ENCODE results near the gene TREH. TPM values are rescaled to one million over a fixed set of nuclear protein-coding genes. Genes with fewer than 3 reads are reported as not detected.
"Not testable (repeated sequence)": the region's sequence is repeated elsewhere in the genome, so short reads cannot be mapped to it uniquely, and the experiment has no call there.

The TREH gene
- total RNA-seq, result not detected
- polyA plus RNA-seq (ENCODE audit: insufficient read length in 6 of 6), result under 1 TPM in 5 of 6 donors, not detected in 1; 0.20 to 0.42 (median 0.24) TPM
- long read RNA-seq, donor 1, result 0 reads
- long read RNA-seq, donor 2, partial matches to known transcripts, result 30 of 30 reads
- long read RNA-seq, donor 2, other reads (novel, unspliced or antisense), result 0 of 30 reads
- long read RNA-seq, donor 3, result 0 reads
- long read RNA-seq, donor 4, result 0 reads
- long read RNA-seq, donor 5, partial matches to known transcripts, result 84 of 91 reads
- long read RNA-seq, donor 5, other reads (novel, unspliced or antisense), result 7 of 91 reads
- long read RNA-seq, donor 6, result 0 reads
- long read RNA-seq, donor 7, result 0 reads
- long read RNA-seq, donor 8, result 0 reads
- long read RNA-seq, donor 9, result 0 reads
- long read RNA-seq, donor 10, result 0 reads
- long read RNA-seq, donor 11, result 0 reads
- long read RNA-seq, donor 12, result 0 reads

DNA sequence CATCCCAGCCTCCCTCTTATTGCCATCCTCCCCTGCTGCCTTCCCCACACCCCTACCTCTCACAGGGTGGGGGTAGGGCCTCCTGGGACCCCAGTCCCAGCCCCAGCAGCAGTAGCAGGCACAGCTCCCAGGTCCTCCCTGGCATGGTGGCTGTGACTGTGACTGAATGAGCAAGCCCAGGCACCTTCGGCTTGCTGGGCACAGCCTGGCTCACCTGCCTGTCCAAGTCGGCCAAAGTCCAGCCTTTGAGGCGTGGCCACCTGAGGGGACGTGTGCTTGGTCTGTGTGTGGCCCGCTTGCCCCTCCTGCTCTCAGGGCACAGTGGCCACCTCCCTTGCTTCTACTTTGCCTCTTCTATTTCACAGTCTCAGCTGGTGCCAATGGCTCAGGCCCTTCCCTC lies at the start of gene TREH:
Gene TREH, minus strand, starts transcription at position 168 of the 400 bp plus-strand sequence. Its CDS starts 23 bp downstream, at position 145.
- Histone ChIP-seq H3K27me3 (no peaks in the 10 kb centered on the region), H3K27ac (no peak within 1 kb of the TSS), H3K9me3 (no peaks in the 10 kb centered on the region), H3K4me1 (no peaks in the 10 kb centered on the region), H3K36me3 (no peaks in the 10 kb centered on the region), H3K4me3 (no peak within 1 kb of the TSS)
- DNase-seq, result no peak
- no peak for TF ChIP-seq CTCF (IDR thresholded peaks at IDR 0.05)
- ATAC-seq, result peak; percentile 26
- intact Hi-C loops (cut with DNase I), result no loop called here

GRCh38 chr11:118728112-118728511 lies 48.7 kb upstream of the TREH start:
- H3K9me3 ChIP-seq; H3K27me3 ChIP-seq; intact Hi-C loops (cut with DNase I); ATAC-seq; H3K4me1 ChIP-seq; H3K4me3 ChIP-seq; H3K36me3 ChIP-seq; DNase-seq; H3K27ac ChIP-seq: not testable (repeated sequence)

DNA sequence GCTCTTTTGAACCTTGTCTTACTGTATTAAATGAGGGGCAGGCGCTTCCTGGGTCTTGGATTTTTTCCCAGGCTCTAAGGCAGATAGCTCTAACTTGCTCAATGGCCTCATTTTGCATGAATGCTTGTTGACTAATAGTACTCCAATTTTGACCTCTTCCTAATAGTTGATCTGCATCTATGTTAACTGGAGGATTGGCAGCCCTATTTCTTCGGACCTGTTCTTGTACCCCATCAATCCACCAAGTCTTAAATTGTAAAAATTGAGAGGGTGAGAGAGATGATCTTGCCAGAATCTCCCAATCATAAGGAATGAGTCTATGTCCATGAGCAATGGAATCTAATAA lies 48.2 kb upstream of the TREH start:
- DNase-seq; ATAC-seq; intact Hi-C loops (cut with DNase I); H3K9me3 ChIP-seq; H3K4me3 ChIP-seq; H3K27me3 ChIP-seq; H3K36me3 ChIP-seq; H3K4me1 ChIP-seq; H3K27ac ChIP-seq: not testable (repeated sequence)

GRCh38 chr11:118727001-118727720 lies 47.7 kb upstream of the TREH start:
- H3K4me1 ChIP-seq; H3K27me3 ChIP-seq; ATAC-seq; DNase-seq; H3K9me3 ChIP-seq; H3K36me3 ChIP-seq; H3K4me3 ChIP-seq; intact Hi-C loops (cut with DNase I); H3K27ac ChIP-seq: not testable (repeated sequence)

DNA sequence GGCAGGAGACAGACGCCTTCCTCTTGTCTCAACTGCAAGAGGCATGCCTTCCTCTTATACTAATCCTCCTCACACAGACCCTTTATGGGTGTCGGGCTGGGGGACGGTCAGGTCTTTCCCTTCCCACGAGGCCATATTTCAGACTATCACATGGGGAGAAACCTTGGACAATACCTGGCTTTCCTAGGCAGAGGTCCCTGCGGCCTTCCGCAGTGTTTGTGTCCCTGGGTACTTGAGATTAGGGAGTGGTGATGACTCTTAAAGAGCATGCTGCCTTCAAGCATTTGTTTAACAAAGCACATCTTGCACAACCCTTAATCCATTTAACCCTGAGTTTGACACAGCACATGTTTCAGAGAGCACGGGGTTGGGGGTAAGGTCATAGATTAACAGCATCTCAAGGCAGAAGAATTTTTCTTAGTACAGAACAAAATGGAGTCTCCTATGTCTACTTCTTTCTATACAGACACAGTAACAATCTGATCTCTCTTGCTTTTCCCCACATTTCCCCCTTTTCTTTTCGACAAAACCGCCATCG lies 42.1 kb upstream of the TREH start:
- peak; percentile 54 for ATAC-seq
- H3K4me3 ChIP-seq; H3K36me3 ChIP-seq; H3K27ac ChIP-seq; intact Hi-C loops (cut with DNase I); H3K4me1 ChIP-seq; DNase-seq; H3K27me3 ChIP-seq; H3K9me3 ChIP-seq: not testable (repeated sequence)

DNA sequence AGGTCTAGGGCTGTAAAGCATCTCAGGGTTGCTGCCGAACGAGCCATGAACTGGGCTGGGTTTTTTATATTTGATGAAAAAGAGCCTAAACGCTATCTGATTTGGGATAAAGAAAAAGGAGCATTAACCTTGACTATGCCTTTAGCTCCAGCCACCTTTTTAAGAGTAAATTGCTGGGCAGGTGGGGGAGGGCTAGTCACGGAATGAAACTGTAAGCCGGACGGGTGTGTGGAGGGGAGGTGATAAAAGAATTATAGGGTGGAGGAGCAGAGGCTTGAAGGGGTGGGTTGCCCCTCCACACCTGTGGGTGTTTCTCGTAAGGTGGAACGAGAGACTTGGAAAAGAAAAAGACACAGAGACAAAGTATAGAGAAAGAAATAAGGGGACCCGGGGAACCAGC lies 41.3 kb upstream of the TREH start:
- H3K4me1 ChIP-seq; H3K9me3 ChIP-seq; H3K27me3 ChIP-seq; H3K36me3 ChIP-seq; intact Hi-C loops (cut with DNase I); DNase-seq: not testable (repeated sequence)
- ATAC-seq, result peak; percentile 79
- Histone ChIP-seq H3K27ac (peak overlapping the region in 1 of 2 donors; percentile 28), H3K4me3 (peak overlapping the region in 1 of 2 donors; percentile 29)

- intact Hi-C loops (cut with DNase I); H3K36me3 ChIP-seq; ATAC-seq; H3K4me1 ChIP-seq; DNase-seq; H3K27me3 ChIP-seq; H3K9me3 ChIP-seq: not testable (repeated sequence)
- Histone ChIP-seq H3K27ac (peak overlapping the region in 1 of 2 donors; percentile 28), H3K4me3 (peak overlapping the region in 1 of 2 donors; percentile 29)
These were observed 40.6 kb upstream of the TREH start for GRCh38 chr11:118720078-118720477.

- peak overlapping the region; percentile 8 to 26 for H3K27ac ChIP-seq
- DNase-seq; H3K36me3 ChIP-seq; H3K4me3 ChIP-seq; H3K27me3 ChIP-seq; intact Hi-C loops (cut with DNase I); H3K9me3 ChIP-seq; ATAC-seq; H3K4me1 ChIP-seq: not testable (repeated sequence)
These were observed 39.1 kb upstream of the TREH start for GRCh38 chr11:118718562-118718961.

- H3K36me3 ChIP-seq; H3K27ac ChIP-seq; DNase-seq; ATAC-seq; H3K4me3 ChIP-seq; H3K4me1 ChIP-seq; intact Hi-C loops (cut with DNase I); H3K9me3 ChIP-seq; H3K27me3 ChIP-seq: not testable (repeated sequence)
These were observed 38.3 kb upstream of the TREH start for GRCh38 chr11:118717733-118718132.

- H3K27ac ChIP-seq; ATAC-seq; DNase-seq; H3K4me3 ChIP-seq; H3K9me3 ChIP-seq; H3K4me1 ChIP-seq; H3K36me3 ChIP-seq; intact Hi-C loops (cut with DNase I); H3K27me3 ChIP-seq: not testable (repeated sequence)
These were observed 37.8 kb upstream of the TREH start for GRCh38 chr11:118717221-118717620.
